Glutamatergic neuron (in vitro differentiated cells): ENCODE results near the gene OGFOD2. TPM values are rescaled to one million over a fixed set of nuclear protein-coding genes. Genes with fewer than 3 reads are reported as not detected.

ENCODE experiments used
- DNase-seq: peaks from one replicate; pipeline ENCODE4 v3.0.0; 2022
- H3K27ac Mint-ChIP-seq: one replicate; pipeline ENCODE4 v1.8.0; 2020; ENCODE audit warnings: mild to moderate bottlenecking, mixed read lengths, inconsistent platforms; ENCODE audit not compliant: unreplicated experiment
- H3K27me3 Mint-ChIP-seq: one replicate; pipeline ENCODE4 v1.8.0; 2020; ENCODE audit warnings: mild to moderate bottlenecking, moderate library complexity, mixed read lengths, inconsistent platforms; ENCODE audit not compliant: unreplicated experiment
- H3K36me3 Mint-ChIP-seq: one replicate; pipeline ENCODE4 v1.8.0; 2020; ENCODE audit warnings: mild to moderate bottlenecking, mixed read lengths, inconsistent platforms; ENCODE audit not compliant: unreplicated experiment
- H3K4me1 Mint-ChIP-seq: one replicate; pipeline ENCODE4 v1.8.0; 2020; ENCODE audit warnings: mild to moderate bottlenecking, low read depth, mixed read lengths, inconsistent platforms; ENCODE audit not compliant: unreplicated experiment
- H3K4me3 Mint-ChIP-seq: one replicate; pipeline ENCODE4 v1.8.0; 2020; ENCODE audit warnings: mild to moderate bottlenecking, mixed read lengths, inconsistent platforms; ENCODE audit not compliant: unreplicated experiment
- H3K9me3 Mint-ChIP-seq: one replicate; pipeline ENCODE4 v1.8.0; 2020; ENCODE audit warnings: mild to moderate bottlenecking, moderate library complexity, mixed read lengths, inconsistent platforms; ENCODE audit not compliant: unreplicated experiment
- CTCF ChIP-seq: fragments of 200-600 bp; sonication (generic); IDR thresholded peaks from one replicate; pipeline ENCODE4 v1.5.0; 2021; ENCODE audit not compliant: partially characterized antibody, unreplicated experiment
- total RNA-seq: library from RNA; stranded (reverse); fragmentation: NEBNext Ultra II Directional; extraction: Animal tissue kit (Norgen Biotek cat#: 25700); gene quantifications from one replicate; pipeline ENCODE4 v1.2.1, GENCODE V29; 2021; ENCODE audit not compliant: unreplicated experiment

Gene OGFOD2
- total RNA-seq, 1 donor from 2014 or later: 15.3 TPM

GRCh38 chr12:122929812-122930211 is 45.2 kb upstream of the OGFOD2 start:
- no peaks in the 10 kb centered on the region for H3K36me3 Mint-ChIP-seq
- no peak overlapping the region for H3K27ac Mint-ChIP-seq
- no peak overlapping the region for H3K4me3 Mint-ChIP-seq
- no peak for TF ChIP-seq CTCF
- DNase-seq: no peak
- H3K27me3 Mint-ChIP-seq: peaks cover 6% of the 10 kb centered on the region
- H3K9me3 Mint-ChIP-seq: no peaks in the 10 kb centered on the region
- no peaks in the 10 kb centered on the region for H3K4me1 Mint-ChIP-seq

- Mint-ChIP-seq H3K4me1 (no peaks in the 10 kb centered on the region), H3K4me3 (no peak overlapping the region), H3K36me3 (no peaks in the 10 kb centered on the region), H3K9me3 (no peaks in the 10 kb centered on the region), H3K27ac (no peak overlapping the region), H3K27me3 (peaks cover 6% of the 10 kb centered on the region)
- no peak for DNase-seq
- TF ChIP-seq CTCF: no peak
Measured at GRCh38 chr12:122932207-122932606, 42.8 kb upstream of the OGFOD2 start.

GRCh38 chr12:122934722-122935121 is 40.3 kb upstream of the OGFOD2 start:
- no peaks in the 10 kb centered on the region for H3K36me3 Mint-ChIP-seq
- no peak overlapping the region for H3K27ac Mint-ChIP-seq
- H3K27me3 Mint-ChIP-seq: peaks cover 6% of the 10 kb centered on the region
- H3K9me3 Mint-ChIP-seq: peaks cover 2% of the 10 kb centered on the region
- no peak for TF ChIP-seq CTCF
- no peaks in the 10 kb centered on the region for H3K4me1 Mint-ChIP-seq
- no peak for DNase-seq
- H3K4me3 Mint-ChIP-seq: no peak overlapping the region

- TF ChIP-seq CTCF: no peak
- Mint-ChIP-seq H3K4me1 (no peaks in the 10 kb centered on the region), H3K9me3 (peaks cover 2% of the 10 kb centered on the region), H3K27me3 (peaks cover 6% of the 10 kb centered on the region), H3K36me3 (no peaks in the 10 kb centered on the region), H3K27ac (no peak overlapping the region), H3K4me3 (no peak overlapping the region)
- DNase-seq: no peak
Measured at GRCh38 chr12:122935318-122935717, 39.7 kb upstream of the OGFOD2 start.

GRCh38 chr12:122937622-122938091 is 37.4 kb upstream of the OGFOD2 start:
- Mint-ChIP-seq H3K9me3 (peaks cover 2% of the 10 kb centered on the region), H3K4me1 (no peaks in the 10 kb centered on the region), H3K36me3 (no peaks in the 10 kb centered on the region), H3K4me3 (no peak overlapping the region), H3K27me3 (peaks cover 2% of the 10 kb centered on the region), H3K27ac (no peak overlapping the region)
- DNase-seq: no peak
- TF ChIP-seq CTCF: no peak
